IMR-90 (cell line): ENCODE data around the gene ZBTB40. TPM values are rescaled to one million over a fixed set of nuclear protein-coding genes. Genes with fewer than 3 reads are reported as not detected.

Source experiments
- ATAC-seq: fragments of 200-7000 bp; cut with Tn5 transposase; 2 replicates; pipeline ENCODE4 v1.9.1; 2020; ENCODE audit warnings: low read depth, mild to moderate bottlenecking, moderate library complexity
- BruUV-seq: library from RNA; stranded (reverse); fragments of 400-500 nt; replicated peaks from 2 replicates; lab custom pipeline; 2021; lab: Mats Ljungman, UMichigan
- CTCF ChIA-PET: fragments of 300-600 bp; formaldehyde crosslinking; extraction: SDS; loops from one replicate; lab custom pipeline; 2021; ENCODE audit warnings: antibody characterized with exemption; lab: Yijun Ruan, JAX
- POLR2A ChIA-PET: fragments of 300-600 bp; sonication (Branson Sonifier 250); formaldehyde crosslinking; loops from one replicate; lab custom pipeline; 2022; ENCODE audit warnings: antibody characterized with exemption; ENCODE audit not compliant: unreplicated experiment; lab: Charles Lee
- DNase-seq: peaks from one replicate; pipeline ENCODE4 v3.0.0; 2013
- H2AFZ ChIP-seq: replicated peaks from 2 replicates; pipeline ENCODE3; 2013; ENCODE audit warnings: low read length, mild to moderate bottlenecking; ENCODE audit not compliant: poor library complexity
- H2AK5ac ChIP-seq: 2 replicates; pipeline ENCODE4 v1.6.1; 2013; ENCODE audit warnings: low read depth, low read length, inconsistent platforms
- H2AK9ac ChIP-seq: replicated peaks from 2 replicates; pipeline ENCODE3; 2013; ENCODE audit warnings: mild to moderate bottlenecking, low read depth, low read length, moderate library complexity; ENCODE audit not compliant: poor library complexity
- H2BK120ac ChIP-seq: 2 replicates; pipeline ENCODE4 v1.6.1; 2013; ENCODE audit warnings: low read depth, low read length, inconsistent platforms
- H2BK15ac ChIP-seq: 3 replicates; pipeline ENCODE4 v1.6.1; 2013; ENCODE audit warnings: low read depth, low read length, inconsistent platforms
- H2BK20ac ChIP-seq: 2 replicates; pipeline ENCODE4 v1.6.1; 2013; ENCODE audit warnings: low read depth, mild to moderate bottlenecking, inconsistent platforms, low read length, moderate library complexity
- H2BK5ac ChIP-seq: 2 replicates; pipeline ENCODE4 v1.6.1; 2013; ENCODE audit warnings: mild to moderate bottlenecking, low read depth, low read length, inconsistent platforms; ENCODE audit not compliant: poor library complexity, severe bottlenecking
- H3K14ac ChIP-seq: replicated peaks from 2 replicates; pipeline ENCODE4 v1.6.1; 2013; ENCODE audit warnings: low read depth, low read length, inconsistent platforms
- H3K18ac ChIP-seq: 2 replicates; pipeline ENCODE4 v1.6.1; 2013; ENCODE audit warnings: low read depth, low read length, control low read depth
- H3K23ac ChIP-seq: 2 replicates; pipeline ENCODE4 v1.6.1; 2013; ENCODE audit warnings: low read depth, low read length, inconsistent platforms
- H3K27ac ChIP-seq: 2 replicates; pipeline ENCODE4 v1.5.1; 2013; ENCODE audit warnings: mild to moderate bottlenecking, control low read depth, low read length; ENCODE audit not compliant: insufficient read depth
- H3K27me3 ChIP-seq: 2 replicates; pipeline ENCODE4 v1.6.1; 2013; ENCODE audit warnings: low read length; ENCODE audit not compliant: control insufficient read depth, insufficient read depth
- H3K36me3 ChIP-seq: 2 replicates; pipeline ENCODE4 v1.6.1; 2013; ENCODE audit warnings: low read length, mixed read lengths; ENCODE audit not compliant: control insufficient read depth, insufficient read depth
- H3K4ac ChIP-seq: 2 replicates; pipeline ENCODE4 v1.6.1; 2013; ENCODE audit warnings: low read depth, low read length, inconsistent platforms
- H3K4me1 ChIP-seq: 2 replicates; pipeline ENCODE4 v1.6.1; 2013; ENCODE audit warnings: low read length, mixed read lengths; ENCODE audit not compliant: control insufficient read depth, insufficient read depth
- H3K4me2 ChIP-seq: 2 replicates; pipeline ENCODE4 v1.6.1; 2013; ENCODE audit warnings: low read depth, mild to moderate bottlenecking, control low read depth, low read length, moderate library complexity
- H3K4me3 ChIP-seq: 2 replicates; pipeline ENCODE4 v1.5.1; 2013; ENCODE audit warnings: low read depth, mild to moderate bottlenecking, control low read depth, low read length, moderate library complexity; ENCODE audit not compliant: insufficient read depth
- H3K56ac ChIP-seq: 2 replicates; pipeline ENCODE4 v1.6.1; 2013; ENCODE audit warnings: low read length, inconsistent platforms; ENCODE audit not compliant: insufficient read depth; ENCODE audit errors: extremely low read depth
- H3K79me1 ChIP-seq, 2 experiments: 2 replicates each; pipeline ENCODE4 v1.6.1; 2013; ENCODE audit warnings: low read length in 2 of 2, inconsistent platforms in 1 of 2, low read depth in 1 of 2
- H3K9ac ChIP-seq: 2 replicates; pipeline ENCODE4 v1.6.1; 2013; ENCODE audit warnings: low read depth, low read length, control low read depth
- H3K9me1 ChIP-seq: 2 replicates; pipeline ENCODE4 v1.6.1; 2013; ENCODE audit warnings: low read length, inconsistent platforms; ENCODE audit not compliant: insufficient read depth
- H3K9me3 ChIP-seq: 2 replicates; pipeline ENCODE4 v1.6.1; 2013; ENCODE audit warnings: low read length; ENCODE audit not compliant: control insufficient read depth, insufficient read depth
- H4K20me1 ChIP-seq: 2 replicates; pipeline ENCODE4 v1.6.1; 2013; ENCODE audit warnings: low read length, inconsistent platforms; ENCODE audit not compliant: insufficient read depth
- H4K5ac ChIP-seq: 2 replicates; pipeline ENCODE4 v1.6.1; 2013; ENCODE audit warnings: mild to moderate bottlenecking, low read depth, low read length, control low read depth
- H4K8ac ChIP-seq, 2 experiments: 2 replicates each; pipeline ENCODE4 v1.6.1; 2013; ENCODE audit warnings: low read depth in 2 of 2, low read length in 2 of 2, control low read depth in 1 of 2, inconsistent platforms in 1 of 2
- H4K91ac ChIP-seq: 2 replicates; pipeline ENCODE4 v1.6.1; 2013; ENCODE audit warnings: low read depth, low read length, inconsistent platforms; ENCODE audit not compliant: insufficient read depth
- BHLHE40 ChIP-seq: fragments of 150-350 bp; IDR thresholded peaks from 2 replicates; pipeline ENCODE4 v1.6.1; 2016; ENCODE audit warnings: mild to moderate bottlenecking, low read depth, low read length
- CEBPB ChIP-seq: IDR thresholded peaks from 2 replicates; pipeline ENCODE4 v1.6.1; 2012; ENCODE audit warnings: low read depth, low read length, improper control_type of control experiment
- FOS ChIP-seq: fragments of 150-350 bp; IDR thresholded peaks from 2 replicates; pipeline ENCODE4 v1.6.1; 2016; ENCODE audit warnings: low read depth, low read length
- MAZ ChIP-seq: IDR thresholded peaks from 2 replicates; pipeline ENCODE4 v1.6.1; 2012; ENCODE audit warnings: low read depth, mild to moderate bottlenecking, low read length, improper control_type of control experiment, moderate library complexity, borderline replicate concordance
- RCOR1 ChIP-seq: IDR thresholded peaks from 2 replicates; pipeline ENCODE4 v1.6.1; 2012; ENCODE audit warnings: mild to moderate bottlenecking, low read length, improper control_type of control experiment; ENCODE audit not compliant: insufficient replicate concordance
- SMC3 ChIP-seq: fragments of 150-350 bp; IDR thresholded peaks from 2 replicates; pipeline ENCODE4 v1.6.1; 2016; ENCODE audit warnings: low read depth, mild to moderate bottlenecking, antibody characterized with exemption, low read length, moderate library complexity
- USF2 ChIP-seq: fragments of 150-350 bp; IDR thresholded peaks from 2 replicates; pipeline ENCODE4 v1.6.1; 2017; ENCODE audit warnings: mild to moderate bottlenecking, antibody characterized with exemption, low read length, low read depth
- WGBS, 2 experiments: methylation state at CpG; one replicate each; pipeline versions ENCODE4 v1.1.5 to v1.1.7; 2013; ENCODE audit warnings: missing lambda C conversion rate in 2 of 2; ENCODE audit not compliant: insufficient read length in 1 of 2; ENCODE audit errors: extremely low coverage in 2 of 2; 5-methylcytosine and 5-hydroxymethylcytosine counted together
- dilution Hi-C: fragments of 300-500 bp; cut with HindIII; formaldehyde crosslinking; loops from one replicate; pipeline ENCODE4 v1.14.3; 2018; ENCODE audit warnings: low sequenced_read_pairs; ENCODE audit not compliant: unreplicated experiment
- in situ Hi-C: fragments of 300-500 bp; cut with MboI; formaldehyde crosslinking; loops from 3 replicates; pipeline ENCODE4 v1.14.3; 2019; ENCODE audit warnings: low sequenced_read_pairs, inconsistent platforms, mixed read lengths
- intact Hi-C: fragments of 100-400 bp; cut with micrococcal nuclease; formaldehyde crosslinking; loops from 2 replicates; pipeline ENCODE4 v1.10.0; 2022
- polyA plus RNA-seq, 3 experiments: library from polyadenylated mRNA; depleted of rRNA; stranded (reverse); fragments of >200 nt; gene quantifications; 2 replicates each; pipeline ENCODE4 v1.2.3, GENCODE V29; 2012; ENCODE audit warnings: low replicate concordance in 1 of 3
- total RNA-seq: library from RNA; depleted of rRNA; stranded (reverse); fragments of >200 nt; gene quantifications from 2 replicates; pipeline ENCODE4 v1.2.3, GENCODE V29; 2012

Gene ZBTB40
- total and polyA plus RNA-seq, 2 of the 4 experiments (the other 2 are of a cell fraction) = 6.0 to 9.7 TPM

DNA sequence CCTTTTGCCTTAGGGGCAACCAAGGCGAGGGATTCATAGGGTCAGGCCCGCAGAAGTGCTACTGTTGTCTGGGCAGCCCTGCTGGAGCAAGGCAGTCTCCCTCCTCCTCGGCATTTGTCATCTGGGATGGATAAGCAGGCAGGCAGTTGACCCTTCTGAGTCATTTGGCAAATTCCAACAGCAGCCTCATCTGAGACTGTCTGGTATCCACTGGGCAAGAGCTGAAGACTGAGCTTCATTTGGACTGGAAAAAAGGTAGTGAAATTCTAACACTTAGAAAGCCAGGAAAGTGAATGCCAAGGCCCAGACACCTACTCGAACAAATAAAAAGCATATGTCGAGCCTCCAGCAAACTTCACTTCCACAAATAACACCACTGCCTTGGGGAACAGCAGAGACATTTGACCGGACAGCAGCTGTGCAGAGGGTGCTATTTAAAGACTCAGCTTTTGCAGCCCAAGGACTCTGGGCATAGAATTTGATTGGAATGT, 4.0 kb upstream of the ZBTB40 start:
- no CpG with 5 or more reads among the region's 6 CpGs for WGBS, 2 experiments
- in situ Hi-C loops = loop anchor here (25.0 kb wide), 1 partner anchor 490 kb away; no protein-coding TSS in a partner anchor
- CTCF ChIA-PET = no interaction called here

More for the DNA sequence above, 4.0 kb upstream of the ZBTB40 start:
- Histone ChIP-seq H3K9ac (no peak overlapping the region), H2AK5ac (no peak overlapping the region), H2BK5ac (peak overlapping the region; percentile 36), H3K4me1 (peaks cover 3% of the 10 kb centered on the region), H4K8ac (no peak overlapping the region; a peak in 1 of 4 replicates), H4K5ac (no peak overlapping the region), H3K4me3 (no peak overlapping the region), H2BK15ac (no peak overlapping the region), H2AFZ (peak overlapping the region; percentile 52), H4K20me1 (no peaks in the 10 kb centered on the region), H3K27me3 (no peaks in the 10 kb centered on the region), H3K9me3 (0 out of 2 replicates have a peak, but pooled peaks cover 2% of the 10 kb centered on the region), H3K23ac (no peak overlapping the region), H2AK9ac (no peak overlapping the region), H3K36me3 (no peaks in the 10 kb centered on the region), H3K4me2 (peak overlapping the region; percentile 69), H4K91ac (no peak overlapping the region), H3K14ac (0 out of 2 replicates have a peak overlapping the region, but pooled peaks have one; percentile 8), H3K9me1 (peaks cover 12% of the 10 kb centered on the region; the same call in 1 of the 2 replicates), H3K18ac (no peak overlapping the region), H3K4ac (no peak overlapping the region), H2BK120ac (0 out of 2 replicates have a peak overlapping the region, but pooled peaks have one; percentile 17), H3K56ac (no peak overlapping the region), H2BK20ac (no peak overlapping the region), H3K27ac (peak overlapping the region; percentile 1; the same call in 1 of the 2 replicates), H3K79me1 (peaks cover 3% of the 10 kb centered on the region in 2 experiments; a peak in 2 of 4 replicates)
- TF ChIP-seq SMC3 = no peak
- TF ChIP-seq MAZ = no peak
- TF ChIP-seq FOS = peak; percentile 65
- TF ChIP-seq BHLHE40 = peak; percentile 27; the same call in 1 of the 2 replicates
- TF ChIP-seq USF2 = no peak
- TF ChIP-seq RCOR1 = peak; percentile 50
- no peak for TF ChIP-seq CEBPB
- POLR2A ChIA-PET = interaction anchor here (0.5 to 0.6 kb wide), 2 partner anchors 947 to 967 kb away, joined by 3 to 20 read pairs; no protein-coding TSS in a partner anchor
- intact Hi-C loops = no loop called here
- no TSS peak for BruUV-seq
- dilution Hi-C loops = no loop called here
- peak; percentile 61 for ATAC-seq
- DNase-seq = peak; percentile 78
